ENCODE data around the gene RTL5.

GRCh38 chrX:72100824-72101351 lies 30.8 kb downstream of the RTL5 start:
- TF ChIP-seq CTCF (conservative IDR thresholded peaks at IDR 0.05; ENCODE audit: low read length), result no peak
- TF ChIP-seq EZH2phosphoT487 (IDR thresholded peaks at IDR 0.05; ENCODE audit: borderline replicate concordance), result no peak
